KG1 (cell line): ENCODE data around the gene AGT.
"Not testable (repeated sequence)": the region's sequence is repeated elsewhere in the genome, so short reads cannot be mapped to it uniquely, and the experiment has no call there.

Source experiments
- DNase-seq: peaks from one replicate; lab custom pipeline; 2025; lab: John Stamatoyannopoulos, UW

The AGT gene

GRCh38 chr1:230686747-230687146 lies 27.2 kb downstream of the AGT start:
- DNase-seq, result no peak

DNA sequence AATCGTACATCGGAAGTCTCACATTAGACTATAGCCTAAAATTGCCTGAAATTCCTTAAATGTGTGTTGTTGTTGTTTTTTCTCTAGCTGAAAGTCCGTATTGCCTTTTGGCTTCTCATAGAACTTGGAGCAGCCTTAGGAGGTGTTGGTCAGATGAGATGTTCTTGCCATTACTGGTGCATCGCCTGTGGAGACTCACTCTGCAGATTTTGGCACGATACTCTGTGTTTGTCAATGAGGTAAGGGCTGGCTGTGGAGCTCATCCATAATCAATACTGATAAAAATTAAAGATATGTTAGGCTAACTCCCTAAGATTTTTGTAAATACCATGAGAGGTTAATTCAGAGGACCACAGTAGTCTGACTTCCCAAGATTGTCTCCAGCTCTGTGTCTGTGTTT lies 28.9 kb downstream of the AGT start:
- DNase-seq, result no peak

DNA sequence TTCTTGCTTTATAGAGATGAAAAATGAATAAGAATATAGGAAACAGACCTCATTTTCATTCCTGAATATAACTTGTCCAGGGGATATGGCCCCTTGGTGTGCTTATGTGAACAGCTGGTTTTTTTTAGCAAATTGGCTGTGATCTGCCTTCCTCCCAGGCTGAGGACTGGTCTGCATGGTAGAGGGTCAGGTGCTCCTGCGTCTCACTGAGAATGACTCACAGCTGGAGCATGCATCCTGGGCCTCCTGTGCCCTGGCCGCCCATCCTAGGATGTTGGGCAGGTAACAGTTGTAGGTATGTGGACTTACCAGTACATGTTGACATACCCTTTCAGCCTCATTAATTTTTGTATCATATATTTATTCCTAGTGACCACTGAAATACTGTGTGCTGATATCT lies 29.8 kb downstream of the AGT start:
- DNase-seq, result no peak

- no peak for DNase-seq
These were observed 30.9 kb downstream of the AGT start for GRCh38 chr1:230682882-230683610.

DNA sequence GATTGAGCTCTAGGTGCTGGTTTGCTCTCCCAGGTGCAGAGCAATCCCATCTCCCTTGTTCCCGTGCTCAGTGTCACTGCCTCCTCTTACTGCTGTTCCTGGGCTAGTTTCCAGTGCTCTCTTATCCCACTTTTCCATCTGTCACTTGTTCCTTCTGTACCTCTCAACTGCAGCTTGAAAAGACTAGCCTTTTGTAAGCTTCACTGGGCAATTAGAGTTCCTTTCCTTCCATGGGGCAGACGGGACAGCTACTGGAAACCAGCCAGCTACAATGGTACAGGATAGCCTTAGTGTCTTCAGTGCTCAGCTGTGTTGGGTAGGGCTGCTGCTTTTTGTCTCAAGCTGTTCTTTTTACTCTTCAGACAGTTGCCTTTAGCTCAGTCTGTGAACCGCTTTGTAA lies 31.6 kb downstream of the AGT start:
- no peak for DNase-seq

- DNase-seq, result no peak
These were observed 32.3 kb downstream of the AGT start for GRCh38 chr1:230681599-230681998.

- DNase-seq, result no peak
These were observed 33.5 kb downstream of the AGT start for GRCh38 chr1:230680300-230681025.

DNA sequence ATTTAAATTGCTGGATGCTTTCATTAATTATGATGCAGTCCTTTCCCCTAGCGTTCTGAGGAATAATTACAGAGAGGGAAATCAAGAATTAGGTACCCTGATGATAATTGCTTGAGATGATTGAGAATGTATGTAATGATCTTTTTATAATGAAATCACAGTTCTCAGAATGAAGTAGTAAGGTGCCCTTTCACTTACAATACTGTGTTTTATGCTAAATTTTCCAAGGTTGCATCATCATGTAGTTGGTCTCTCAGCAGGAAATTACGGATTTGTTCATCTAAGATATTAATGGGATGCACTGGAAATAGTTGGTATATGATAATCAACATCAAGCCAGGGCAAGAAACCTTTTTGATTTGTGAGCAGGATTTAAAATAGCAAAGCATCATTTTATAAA lies 34.1 kb downstream of the AGT start:
- DNase-seq, result no peak

GRCh38 chr1:230679192-230679591 lies 34.7 kb downstream of the AGT start:
- DNase-seq, result no peak

DNA sequence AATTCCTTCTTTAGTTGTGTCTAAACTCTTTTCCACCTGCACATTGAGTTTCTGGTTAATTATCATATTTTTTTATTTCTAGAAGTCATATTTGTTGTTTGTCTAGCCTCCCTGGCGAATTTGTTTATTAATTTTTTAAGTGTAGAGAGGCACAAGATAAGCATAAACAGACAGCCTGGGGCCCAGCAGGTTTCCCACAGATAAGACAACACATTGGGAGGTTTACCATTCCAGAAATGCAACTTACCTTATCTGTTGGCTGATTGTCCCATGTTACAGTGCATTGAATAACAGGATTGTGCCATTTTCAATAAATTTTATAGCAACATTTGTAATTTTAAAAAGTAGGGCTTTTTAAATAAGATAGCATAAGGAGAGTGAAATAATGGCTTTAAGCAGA lies 36.7 kb downstream of the AGT start:
- DNase-seq, result no peak

DNA sequence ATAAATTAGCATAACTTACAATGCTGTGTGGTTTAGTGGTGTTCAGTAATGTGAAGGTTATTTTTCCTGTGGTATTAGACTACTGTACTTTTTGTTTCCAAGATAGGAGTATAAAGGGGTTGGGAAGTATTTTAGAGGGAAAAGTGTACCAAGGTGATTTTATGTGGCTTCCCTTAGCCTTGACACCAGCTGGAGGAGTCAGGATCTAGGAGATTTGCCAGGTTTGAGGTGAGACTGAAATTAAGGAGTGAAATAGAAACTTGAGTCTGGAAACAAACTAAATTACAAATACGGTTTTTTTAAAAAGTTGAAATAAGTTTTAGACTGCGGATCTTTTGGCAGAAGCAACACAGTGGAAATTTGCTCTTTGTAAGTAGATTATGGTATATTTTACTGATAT lies 39.3 kb downstream of the AGT start:
- DNase-seq, result no peak

GRCh38 chr1:230669543-230669942 lies 44.4 kb downstream of the AGT start:
- DNase-seq, result no peak

DNA sequence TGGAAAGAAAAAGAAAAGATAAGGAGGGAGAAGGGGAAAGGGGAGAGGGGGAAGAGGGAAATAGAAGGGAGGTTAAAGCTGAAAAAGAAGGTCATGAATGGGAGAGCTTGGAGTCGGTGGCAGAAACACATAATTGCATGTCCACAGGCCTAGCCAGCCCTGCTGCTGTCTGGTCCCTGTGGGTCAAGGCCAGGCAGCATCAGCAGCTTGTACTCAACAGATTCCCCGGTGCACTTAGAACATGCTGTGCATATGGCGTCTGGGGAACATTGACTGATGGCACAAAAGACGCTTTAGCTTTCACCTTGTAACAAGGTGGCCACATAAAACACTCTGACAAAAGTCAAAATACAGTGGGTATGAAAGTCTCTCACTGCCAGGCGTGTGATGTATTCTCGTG lies 45.7 kb downstream of the AGT start:
- no peak for DNase-seq

- no peak for DNase-seq
These were observed 51.9 kb downstream of the AGT start for GRCh38 chr1:230661976-230662375.

GRCh38 chr1:230658691-230659090 lies 55.2 kb downstream of the AGT start:
- no peak for DNase-seq

DNA sequence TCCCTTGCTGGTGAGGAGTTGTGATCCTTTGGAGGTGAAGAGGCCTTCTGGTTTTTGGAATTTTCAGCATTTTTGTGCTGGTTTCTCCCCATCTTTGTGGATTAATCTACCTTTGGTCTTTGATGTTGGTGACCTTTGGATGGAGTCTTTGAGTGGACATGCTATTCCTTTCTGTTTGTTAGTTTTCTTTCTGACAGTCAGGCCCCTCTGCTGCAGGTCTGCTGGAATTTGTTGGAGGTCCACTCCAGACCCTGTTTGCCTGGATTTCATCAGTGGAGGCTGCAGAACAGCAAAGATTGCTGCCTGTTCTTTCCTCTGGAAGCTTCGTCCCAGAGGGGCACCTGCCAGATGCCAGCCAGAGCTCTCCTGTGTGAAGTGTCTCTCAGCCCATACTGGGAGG lies 55.8 kb downstream of the AGT start:
- not testable (repeated sequence) for DNase-seq

GRCh38 chr1:230656719-230657118 lies 57.2 kb downstream of the AGT start:
- not testable (repeated sequence) for DNase-seq
